CD14-positive monocyte (primary cell): Measurements from ENCODE around the gene GOPC. TPM values are rescaled to one million over a fixed set of nuclear protein-coding genes. Genes with fewer than 3 reads are reported as not detected.
A peak's percentile ranks its signal among the peaks of the same experiment; 100 is the strongest.

Source experiments
- DNase-seq, 3 donors: peaks; one replicate each; pipeline ENCODE4 v3.0.0-alpha.2; 2011 to 2022
- H2AFZ ChIP-seq: 2 replicates; pipeline ENCODE4 v1.6.0; 2012; ENCODE audit warnings: mild to moderate bottlenecking, low read depth, low read length, inconsistent platforms; ENCODE audit not compliant: insufficient read depth, poor library complexity, severe bottlenecking
- H3K27ac ChIP-seq, 2 donors: 1 replicate in 1 of 2; 2 replicates in 1 of 2; pipeline ENCODE4 v1.5.1; 2012 to 2013; ENCODE audit warnings: low read length in 2 of 2, control low read depth in 1 of 2, inconsistent platforms in 1 of 2, low read depth in 1 of 2, mild to moderate bottlenecking in 1 of 2
- H3K27me3 ChIP-seq, 2 donors: one replicate each; pipeline versions ENCODE4 v1.6.0 to v1.6.1; 2011 to 2013; ENCODE audit warnings: low read length in 2 of 2; ENCODE audit not compliant: control insufficient read depth in 2 of 2, insufficient read depth in 2 of 2
- H3K36me3 ChIP-seq, 2 donors: replicated peaks in 1 of 2; 1 replicate in 1 of 2; 2 replicates in 1 of 2; pipeline versions ENCODE4 v1.5.1 to v1.6.1; 2012 to 2013; ENCODE audit warnings: low read length in 2 of 2, control low read depth in 1 of 2, inconsistent platforms in 1 of 2, mild to moderate bottlenecking in 1 of 2; ENCODE audit not compliant: insufficient read depth in 2 of 2, control insufficient read depth in 1 of 2
- H3K4me1 ChIP-seq, 2 donors: 1 replicate in 1 of 2; 2 replicates in 1 of 2; pipeline versions ENCODE4 v1.5.1 to v1.6.1; 2012 to 2013; ENCODE audit warnings: low read length in 2 of 2, control low read depth in 1 of 2, inconsistent platforms in 1 of 2, mild to moderate bottlenecking in 1 of 2, moderate library complexity in 1 of 2; ENCODE audit not compliant: insufficient read depth in 2 of 2, control insufficient read depth in 1 of 2
- H3K4me2 ChIP-seq: replicated peaks from 2 replicates; pipeline ENCODE3; 2012; ENCODE audit warnings: low read length, moderate library complexity, mild to moderate bottlenecking; ENCODE audit not compliant: poor library complexity, severe bottlenecking; ENCODE audit errors: extremely low read depth
- H3K4me3 ChIP-seq, 3 experiments: fragments of 200-600 bp in 1 of 3; sonication (generic) in 1 of 3; replicated peaks in 1 of 3; 1 replicate in 2 of 3; 2 replicates in 1 of 3; pipeline ENCODE4 v1.5.1; 2011 to 2013; ENCODE audit warnings: low read length in 3 of 3, mild to moderate bottlenecking in 3 of 3, control low read depth in 2 of 3, low read depth in 2 of 3, inconsistent platforms in 1 of 3, moderate library complexity in 1 of 3
- H3K79me2 ChIP-seq: 2 replicates; pipeline ENCODE4 v1.6.0; 2012; ENCODE audit warnings: mild to moderate bottlenecking, control low read depth, inconsistent platforms, low read length, moderate library complexity; ENCODE audit not compliant: insufficient read depth
- H3K9ac ChIP-seq: 2 replicates; pipeline ENCODE4 v1.6.0; 2017; ENCODE audit warnings: low read length, mild to moderate bottlenecking; ENCODE audit not compliant: insufficient read depth, poor library complexity, severe bottlenecking
- H3K9me3 ChIP-seq, 2 donors: replicated peaks in 1 of 2; 1 replicate in 1 of 2; 2 replicates in 1 of 2; pipeline versions ENCODE4 v1.5.1 to v1.6.1; 2012 to 2013; ENCODE audit warnings: low read length in 2 of 2, control low read depth in 1 of 2; ENCODE audit not compliant: control insufficient read depth in 1 of 2, insufficient read depth in 1 of 2
- H4K20me1 ChIP-seq: 2 replicates; pipeline ENCODE4 v1.6.0; 2012; ENCODE audit warnings: mild to moderate bottlenecking, low read length, control low read depth, moderate library complexity; ENCODE audit not compliant: insufficient read depth
- H3K27ac Mint-ChIP-seq, 7 donors: one replicate each; pipeline ENCODE4 v1.8.0; 2020; ENCODE audit warnings: mild to moderate bottlenecking in 7 of 7, mixed read lengths in 7 of 7, moderate library complexity in 6 of 7, inconsistent platforms in 2 of 7
- H3K27me3 Mint-ChIP-seq, 3 donors: one replicate each; pipeline ENCODE4 v1.8.0; 2021 to 2022; ENCODE audit warnings: low read depth in 3 of 3, mild to moderate bottlenecking in 3 of 3, mixed read lengths in 3 of 3, moderate library complexity in 3 of 3, inconsistent platforms in 1 of 3
- H3K36me3 Mint-ChIP-seq, 2 donors: one replicate each; pipeline ENCODE4 v1.8.0; 2020; ENCODE audit warnings: mixed read lengths in 2 of 2, inconsistent platforms in 1 of 2, mild to moderate bottlenecking in 1 of 2
- H3K4me1 Mint-ChIP-seq: one replicate; pipeline ENCODE4 v1.8.0; 2020; ENCODE audit warnings: mild to moderate bottlenecking, mixed read lengths
- H3K4me3 Mint-ChIP-seq, 2 donors: one replicate each; pipeline ENCODE4 v1.8.0; 2020; ENCODE audit warnings: mild to moderate bottlenecking in 2 of 2, mixed read lengths in 2 of 2, moderate library complexity in 1 of 2
- H3K9me3 Mint-ChIP-seq, 7 donors: one replicate each; pipeline ENCODE4 v1.8.0; 2020 to 2022; ENCODE audit warnings: mixed read lengths in 7 of 7, mild to moderate bottlenecking in 6 of 7, moderate library complexity in 6 of 7, inconsistent platforms in 2 of 7
- CTCF ChIP-seq: fragments of 200-600 bp; IDR thresholded peaks from one replicate; pipeline ENCODE4 v1.8.0; 2022; ENCODE audit warnings: antibody characterized with exemption, mild to moderate bottlenecking
- WGBS: methylation state at CpG from one replicate; pipeline ENCODE4 v1.1.5; 2013; ENCODE audit warnings: missing lambda C conversion rate; ENCODE audit not compliant: insufficient coverage; 5-methylcytosine and 5-hydroxymethylcytosine counted together
- intact Hi-C, 2 donors: fragments of 100-400 bp; cut with micrococcal nuclease; formaldehyde crosslinking; loops; one replicate each; pipeline versions ENCODE4 v1.15.0 to v1.15.1; 2023
- polyA plus RNA-seq, 3 donors: library from polyadenylated mRNA; depleted of rRNA in 1 of 3; unstranded in 2 of 3; stranded (reverse) in 1 of 3; fragments of 300-500 nt in 2 of 3; fragments of >200 nt in 1 of 3; fragmentation: Illumina TruSeq in 2 of 3; gene quantifications; 1 replicate in 2 of 3; 2 replicates in 1 of 3; pipeline ENCODE4 v1.2.3, GENCODE V29; 2012 to 2021

The GOPC gene
- polyA plus RNA-seq, 3 donors: 2.7 to 8.0 (median 5.2) TPM

DNA sequence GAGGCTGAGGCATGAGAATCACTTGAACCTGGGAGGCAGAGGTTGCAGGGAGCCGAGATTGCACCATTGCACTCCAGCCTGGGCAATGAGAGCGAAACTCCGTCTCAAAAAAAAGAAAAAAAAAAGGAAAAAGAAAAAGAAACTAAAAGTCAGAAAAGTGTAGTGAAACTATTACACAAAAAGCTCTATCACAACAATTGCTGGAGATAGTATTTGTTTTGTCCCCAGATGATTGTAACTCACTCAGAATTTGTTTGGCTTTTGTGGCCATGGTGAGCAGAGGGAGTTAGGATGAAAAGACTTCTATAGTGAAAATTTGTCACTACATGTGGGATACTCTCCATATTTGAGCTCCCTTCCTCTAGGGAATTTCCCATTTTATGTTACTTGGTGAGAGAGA is 5.2 kb upstream of the GOPC start:
- Histone ChIP-seq H4K20me1 (no peaks in the 10 kb centered on the region), H3K4me1 (peaks cover 12 to 21% of the 10 kb centered on the region in 2 donors), H3K27me3 (no peaks in the 10 kb centered on the region), H2AFZ (peak overlapping the region; percentile 54), H3K9ac (no peak overlapping the region), H3K4me3 (peak overlapping the region in 1 of 3 experiments; percentile 16), H3K9me3 (no peaks in the 10 kb centered on the region), H3K36me3 (no peaks in the 10 kb centered on the region), H3K4me2 (peak overlapping the region; percentile 48), H3K27ac (peak overlapping the region in 1 of 2 donors; percentile 45), H3K79me2 (no peaks in the 10 kb centered on the region)
- WGBS: no CpG with 5 or more reads among the region's 3 CpGs
- no peak for TF ChIP-seq CTCF
- Mint-ChIP-seq H3K27ac (peak overlapping the region in 6 of 7 donors; percentile 20 to 76 (median 36)), H3K4me1 (peaks cover 18% of the 10 kb centered on the region), H3K36me3 (no peaks in the 10 kb centered on the region), H3K9me3 (no peaks in the 10 kb centered on the region), H3K27me3 (peaks cover 1 to 3% (median 2%) of the 10 kb centered on the region in 3 donors), H3K4me3 (peak overlapping the region; percentile 55 to 67)
- DNase-seq: peak in 1 of 3 donors; percentile 16
- intact Hi-C loops: loop anchor here in 1 of 2 donors (10.0 kb wide), 1 partner anchor 123 kb away; the partner anchor contains the start of gene DCBLD1

- peak; percentile 23 to 51 (median 51) for DNase-seq
- Mint-ChIP-seq H3K36me3 (no peaks in the 10 kb centered on the region), H3K27ac (no peak overlapping the region), H3K4me1 (peaks cover 31% of the 10 kb centered on the region), H3K9me3 (peaks cover 0 to 1% (median 0%) of the 10 kb centered on the region in 7 donors), H3K27me3 (peaks cover 1 to 2% (median 2%) of the 10 kb centered on the region in 3 donors), H3K4me3 (no peak overlapping the region)
- H4K20me1 ChIP-seq: peaks cover under 1% of the 10 kb centered on the region
- no peaks in the 10 kb centered on the region for H3K27me3 ChIP-seq
- no peak overlapping the region for H3K27ac ChIP-seq
- no peak overlapping the region for H3K4me3 ChIP-seq
- H3K9ac ChIP-seq: no peak overlapping the region
- H3K79me2 ChIP-seq: peaks cover 20% of the 10 kb centered on the region
- peak; percentile 73 for TF ChIP-seq CTCF
- H3K4me2 ChIP-seq: no peak overlapping the region
- 100% methylated on average over 1 of the region's 7 CpGs for WGBS
- H2AFZ ChIP-seq: no peak overlapping the region
- H3K9me3 ChIP-seq: no peaks in the 10 kb centered on the region
- peaks cover 25 to 37% of the 10 kb centered on the region in 2 donors for H3K4me1 ChIP-seq
- no peaks in the 10 kb centered on the region for H3K36me3 ChIP-seq
- intact Hi-C loops: loop anchor here in 1 of 2 donors (10.0 kb wide), 1 partner anchor 120 kb away; the partner anchor contains the start of gene DCBLD1
These were observed 3.0 kb upstream of the GOPC start for GRCh38 chr6:117605169-117605826.
